ENCODE measurements around the gene VWDE. TPM values are rescaled to one million over a fixed set of nuclear protein-coding genes. Genes with fewer than 3 reads are reported as not detected.

The VWDE gene
- total RNA-seq, 1 donor from 2014 or later, result 0.53 TPM

- H3K27ac ChIP-seq, result no peak overlapping the region
- H3K4me1 ChIP-seq, result no peaks in the 10 kb centered on the region
- no peak for TF ChIP-seq CTCF (IDR thresholded peaks at IDR 0.05)
- intact Hi-C loops (cut with DNase I), result no loop called here
- DNase-seq, result no peak
- no peaks in the 10 kb centered on the region for H3K27me3 ChIP-seq (ENCODE audit: low read depth)
- H3K4me3 ChIP-seq, result no peak overlapping the region
- no peaks in the 10 kb centered on the region for H3K36me3 ChIP-seq
- ATAC-seq, result no peak
- no peaks in the 10 kb centered on the region for H3K9me3 ChIP-seq
Measured at GRCh38 chr7:12303495-12303894, 100.2 kb downstream of the VWDE start.

- intact Hi-C loops (cut with DNase I), result no loop called here
- Histone ChIP-seq H3K9me3 (no peaks in the 10 kb centered on the region), H3K36me3 (no peaks in the 10 kb centered on the region), H3K4me3 (no peak overlapping the region), H3K27me3 (ENCODE audit: low read depth) (no peaks in the 10 kb centered on the region), H3K27ac (no peak overlapping the region), H3K4me1 (no peaks in the 10 kb centered on the region)
- TF ChIP-seq CTCF (IDR thresholded peaks at IDR 0.05), result no peak
- DNase-seq (no peak), ATAC-seq (no peak)
Measured at GRCh38 chr7:12303062-12303461, 100.6 kb downstream of the VWDE start.

- no peaks in the 10 kb centered on the region for H3K36me3 ChIP-seq
- no peak overlapping the region for H3K27ac ChIP-seq
- H3K4me1 ChIP-seq, result no peaks in the 10 kb centered on the region
- no peak for TF ChIP-seq CTCF (IDR thresholded peaks at IDR 0.05)
- intact Hi-C loops (cut with DNase I), result no loop called here
- no peaks in the 10 kb centered on the region for H3K9me3 ChIP-seq
- ATAC-seq (no peak), DNase-seq (no peak)
- no peak overlapping the region for H3K4me3 ChIP-seq
- H3K27me3 ChIP-seq (ENCODE audit: low read depth), result no peaks in the 10 kb centered on the region
Measured at GRCh38 chr7:12300415-12300814, 103.2 kb downstream of the VWDE start.

GRCh38 chr7:12299367-12299766 is 104.3 kb downstream of the VWDE start:
- ATAC-seq (no peak), DNase-seq (no peak)
- H3K36me3 ChIP-seq, result no peaks in the 10 kb centered on the region
- H3K9me3 ChIP-seq, result no peaks in the 10 kb centered on the region
- H3K4me3 ChIP-seq, result no peak overlapping the region
- intact Hi-C loops (cut with DNase I), result no loop called here
- no peak for TF ChIP-seq CTCF (IDR thresholded peaks at IDR 0.05)
- H3K4me1 ChIP-seq, result no peaks in the 10 kb centered on the region
- no peak overlapping the region for H3K27ac ChIP-seq
- no peaks in the 10 kb centered on the region for H3K27me3 ChIP-seq (ENCODE audit: low read depth)

- Histone ChIP-seq H3K27ac (no peak overlapping the region), H3K36me3 (no peaks in the 10 kb centered on the region), H3K4me3 (no peak overlapping the region), H3K9me3 (no peaks in the 10 kb centered on the region), H3K27me3 (ENCODE audit: low read depth) (no peaks in the 10 kb centered on the region), H3K4me1 (no peaks in the 10 kb centered on the region)
- no peak for TF ChIP-seq CTCF (IDR thresholded peaks at IDR 0.05)
- DNase-seq, result no peak
- ATAC-seq, result no peak
- intact Hi-C loops (cut with DNase I), result no loop called here
Measured at GRCh38 chr7:12297283-12298108, 106.2 kb downstream of the VWDE start.
